HG03064 (cell line): ENCODE results near the gene SNX14.
A peak's percentile ranks its signal among the peaks of the same experiment; 100 is the strongest.
"Not testable (repeated sequence)": the region's sequence is repeated elsewhere in the genome, so short reads cannot be mapped to it uniquely, and the experiment has no call there.

ENCODE experiments used
- ATAC-seq: cut with Tn5 transposase; IDR thresholded peaks from one replicate; pipeline ENCODE4 v1.9.1; 2021; ENCODE audit warnings: low read depth; ENCODE audit not compliant: unreplicated experiment

Gene SNX14

GRCh38 chr6:85592033-85592432, 1.6 kb downstream of the SNX14 start:
- ATAC-seq: no peak

- ATAC-seq: no peak
Measured at GRCh38 chr6:85591207-85591606, 2.5 kb downstream of the SNX14 start.

GRCh38 chr6:85585741-85586140, 7.9 kb downstream of the SNX14 start:
- no peak for ATAC-seq

GRCh38 chr6:85582832-85583231, 10.8 kb downstream of the SNX14 start:
- ATAC-seq: not testable (repeated sequence)

GRCh38 chr6:85581572-85581971, 12.1 kb downstream of the SNX14 start:
- no peak for ATAC-seq

- peak; percentile 61 for ATAC-seq
Measured at GRCh38 chr6:85580878-85581267, 12.8 kb downstream of the SNX14 start.

- ATAC-seq: peak; percentile 11
Measured at GRCh38 chr6:85580118-85580877, 13.4 kb downstream of the SNX14 start.

GRCh38 chr6:85579581-85579980, 14.1 kb downstream of the SNX14 start:
- ATAC-seq: no peak

GRCh38 chr6:85576476-85576875, 17.2 kb downstream of the SNX14 start:
- no peak for ATAC-seq

- no peak for ATAC-seq
Measured at GRCh38 chr6:85574932-85575598, 18.6 kb downstream of the SNX14 start.

- ATAC-seq: no peak
Measured at GRCh38 chr6:85569323-85569722, 24.3 kb downstream of the SNX14 start.

- no peak for ATAC-seq
Measured at GRCh38 chr6:85568411-85568810, 25.2 kb downstream of the SNX14 start.

GRCh38 chr6:85565736-85566135, 27.9 kb downstream of the SNX14 start:
- no peak for ATAC-seq

- not testable (repeated sequence) for ATAC-seq
Measured at GRCh38 chr6:85564223-85564622, 29.4 kb downstream of the SNX14 start.

GRCh38 chr6:85561750-85562357, 31.8 kb downstream of the SNX14 start:
- ATAC-seq: no peak

GRCh38 chr6:85556992-85557668, 36.5 kb downstream of the SNX14 start:
- ATAC-seq: no peak

GRCh38 chr6:85552652-85553051, 41.0 kb downstream of the SNX14 start:
- no peak for ATAC-seq

GRCh38 chr6:85551264-85551663, 42.4 kb downstream of the SNX14 start:
- ATAC-seq: no peak

GRCh38 chr6:85547719-85548118, 45.9 kb downstream of the SNX14 start:
- no peak for ATAC-seq

- ATAC-seq: no peak
Measured at GRCh38 chr6:85544776-85545175, 48.9 kb downstream of the SNX14 start.

GRCh38 chr6:85537055-85537494, 56.6 kb downstream of the SNX14 start:
- no peak for ATAC-seq
